Stimulated activated CD8-positive, alpha-beta memory T cell treated with anti-CD3 and anti-CD28 coated beads, Interleukin-15, amount 100 ng/mL, for 4 hours (primary cell): ENCODE measurements around the gene MAPK8IP1.

Experiments used
- DNase-seq, 2 donors: peaks; one replicate each; pipeline ENCODE4 v3.0.0-alpha.2; 2020; ENCODE audit warnings: low read depth in 2 of 2

MAPK8IP1 gene

DNA sequence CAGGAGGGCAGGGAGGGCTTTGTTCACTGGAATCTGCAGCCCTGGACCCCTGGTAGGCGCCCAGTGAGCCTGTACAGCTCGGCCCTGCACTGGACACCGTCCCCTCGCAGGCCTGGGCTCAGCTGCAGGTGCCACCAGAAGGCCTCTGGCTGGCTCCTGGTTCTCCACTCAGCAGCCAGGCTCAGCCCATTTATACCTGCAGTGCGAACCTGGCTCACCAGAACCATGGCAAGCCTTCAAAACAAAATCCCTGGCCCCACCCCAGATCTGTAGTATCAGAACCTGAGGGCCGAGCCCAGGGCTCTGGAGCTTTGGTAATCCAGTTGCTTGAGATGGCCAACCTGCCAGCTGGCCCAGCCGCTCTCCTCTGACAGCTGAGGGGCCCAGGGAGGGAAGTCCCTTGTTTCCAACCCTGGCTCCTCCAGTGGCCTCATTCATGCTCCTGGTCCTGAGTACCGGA is 22.5 kb downstream of the MAPK8IP1 start:
- DNase-seq, result no peak

DNA sequence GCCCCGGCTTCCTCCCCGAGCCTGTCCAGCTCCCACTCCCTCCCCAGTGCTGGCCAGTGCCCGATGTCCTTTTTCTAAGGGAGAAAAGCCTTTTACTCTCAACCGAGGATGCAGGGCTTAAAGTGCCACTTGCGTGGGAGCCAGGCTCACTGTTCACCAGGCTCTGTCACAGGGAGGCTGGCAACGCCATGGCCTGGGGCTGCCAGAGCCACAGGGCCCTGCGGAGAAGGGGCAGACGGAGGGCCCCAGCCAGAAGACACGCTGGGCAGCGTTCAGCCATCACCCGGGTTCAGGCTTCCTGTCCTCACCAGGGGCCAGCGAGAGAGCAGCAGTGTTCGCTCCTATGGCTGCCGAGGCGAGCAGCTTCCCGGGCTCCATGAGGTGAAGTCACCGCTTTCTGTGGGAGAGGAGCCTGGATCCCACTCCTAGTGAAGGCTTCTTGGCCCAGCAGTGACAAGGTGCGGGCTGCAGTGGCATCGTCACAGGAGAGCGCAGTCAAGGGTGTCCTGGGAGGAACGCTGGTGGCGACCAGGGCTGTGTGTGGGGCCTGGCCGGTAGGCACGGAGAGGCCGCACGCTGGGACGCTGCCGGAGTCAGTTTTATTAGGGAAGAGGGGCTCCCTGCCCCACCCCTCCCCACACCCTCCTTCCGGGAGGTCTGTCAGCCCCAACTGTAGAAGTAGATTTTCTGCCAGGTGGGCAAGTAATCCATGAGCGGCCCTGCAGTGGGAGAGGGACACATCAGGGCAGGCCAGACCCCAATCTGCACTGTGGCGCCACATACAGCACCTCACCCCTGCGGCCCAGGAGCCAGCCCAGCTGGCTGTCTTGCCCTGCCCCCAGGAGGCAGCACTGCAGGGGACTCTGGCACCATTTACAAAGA is 24.4 kb downstream of the MAPK8IP1 start:
- no peak for DNase-seq

DNA sequence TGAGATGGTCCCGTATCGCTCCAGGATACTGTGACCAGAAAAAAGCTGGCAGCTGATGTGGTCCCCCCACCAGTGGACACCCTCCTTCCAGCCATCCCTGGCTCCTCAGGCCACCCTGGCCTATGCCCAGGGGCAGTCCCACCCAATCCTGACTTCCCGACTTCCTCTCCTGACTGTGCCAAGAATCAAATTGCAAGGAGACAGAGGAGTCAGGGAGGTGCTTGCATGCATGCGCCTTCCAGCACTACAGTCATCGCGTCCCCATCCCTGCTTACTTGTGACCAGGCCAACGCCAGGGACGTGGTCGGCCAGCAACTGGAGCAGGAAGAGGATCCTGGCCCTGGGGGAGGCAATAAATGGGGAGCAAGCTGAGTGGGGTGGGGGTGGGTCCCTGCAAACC is 25.2 kb downstream of the MAPK8IP1 start:
- no peak for DNase-seq

DNA sequence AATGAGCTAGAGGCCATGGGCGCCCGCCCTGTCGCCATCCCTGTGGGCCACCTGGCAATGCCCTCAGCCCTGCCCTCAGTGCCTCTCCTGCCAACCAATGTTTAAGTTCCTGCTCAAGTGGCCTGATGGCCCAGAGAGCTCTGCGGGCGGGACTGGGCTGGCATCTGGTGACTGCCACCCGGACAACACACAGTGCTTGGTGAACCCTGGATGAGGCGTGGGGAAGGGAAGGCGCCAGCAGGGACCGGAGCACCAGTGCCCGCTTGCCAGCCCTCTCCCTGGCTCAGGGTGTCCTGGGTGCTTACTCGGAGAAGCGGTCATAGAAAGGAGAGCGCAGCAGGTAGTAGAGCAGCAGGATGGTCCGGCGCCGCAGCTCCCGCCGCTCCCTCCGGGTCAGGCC is 28.1 kb downstream of the MAPK8IP1 start:
- no peak for DNase-seq

DNA sequence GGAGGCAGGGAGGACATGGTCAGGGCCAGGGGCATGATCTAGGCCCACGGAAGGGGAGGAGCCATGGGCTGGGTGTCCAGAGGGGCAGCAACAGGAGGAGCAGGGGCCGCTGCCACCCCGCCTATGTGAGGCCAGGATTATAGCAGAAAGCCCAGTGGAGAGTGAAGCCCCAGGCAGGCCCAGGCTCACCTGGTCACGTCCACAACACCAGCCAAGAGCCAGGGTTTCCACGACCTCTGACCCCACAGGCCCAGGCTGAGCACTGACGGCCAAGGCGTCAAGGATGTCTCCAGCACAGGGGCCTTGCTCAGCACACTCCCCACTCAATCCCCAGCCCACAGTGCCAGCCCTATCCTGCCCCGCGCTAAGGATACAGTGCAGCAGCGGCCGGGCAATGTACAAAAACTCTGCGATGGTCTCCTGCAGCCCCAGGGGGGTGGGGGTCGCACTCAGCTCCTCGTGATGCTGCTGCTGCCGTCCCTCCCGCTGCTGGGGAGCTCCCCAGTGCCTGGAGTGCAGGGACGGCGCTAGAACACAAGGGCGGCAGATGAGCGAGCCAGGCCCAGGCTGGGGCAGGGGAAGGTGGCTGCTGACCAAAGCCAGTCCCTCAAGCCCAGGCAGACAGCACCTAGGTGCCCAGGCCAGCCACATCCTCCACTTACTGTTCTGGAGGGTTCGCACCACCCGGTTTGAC is 28.6 kb downstream of the MAPK8IP1 start:
- no peak for DNase-seq

DNA sequence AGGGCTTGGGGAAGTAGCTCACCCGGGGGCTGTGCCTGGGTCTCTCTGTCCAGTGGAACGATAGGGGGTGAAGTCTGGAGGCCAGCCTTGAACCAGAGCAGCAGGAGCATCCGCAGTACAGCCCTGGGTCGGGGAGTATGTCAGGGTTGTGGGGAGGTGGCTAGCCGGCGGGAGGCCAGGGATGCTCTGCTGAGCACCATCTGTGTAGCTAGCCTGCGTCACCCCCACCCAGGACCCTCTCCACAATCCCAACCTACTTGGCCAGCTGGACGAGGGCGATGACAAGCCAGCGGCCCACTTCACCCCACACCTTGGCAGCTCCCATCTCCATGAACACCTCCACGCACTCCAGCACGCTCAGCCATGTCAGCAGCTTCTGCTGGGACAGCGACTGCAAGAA is 30.0 kb downstream of the MAPK8IP1 start:
- DNase-seq, result no peak

GRCh38 chr11:45917286-45917622 is 31.8 kb downstream of the MAPK8IP1 start:
- no peak for DNase-seq

- DNase-seq, result peak; percentile 88 to 94
These were observed 32.3 kb downstream of the MAPK8IP1 start, which contains the start of gene PEX16 for GRCh38 chr11:45917623-45918330. PEX16 (minus strand) TSS chr11:45917877; CDS start chr11:45917811, 66 bp downstream.

DNA sequence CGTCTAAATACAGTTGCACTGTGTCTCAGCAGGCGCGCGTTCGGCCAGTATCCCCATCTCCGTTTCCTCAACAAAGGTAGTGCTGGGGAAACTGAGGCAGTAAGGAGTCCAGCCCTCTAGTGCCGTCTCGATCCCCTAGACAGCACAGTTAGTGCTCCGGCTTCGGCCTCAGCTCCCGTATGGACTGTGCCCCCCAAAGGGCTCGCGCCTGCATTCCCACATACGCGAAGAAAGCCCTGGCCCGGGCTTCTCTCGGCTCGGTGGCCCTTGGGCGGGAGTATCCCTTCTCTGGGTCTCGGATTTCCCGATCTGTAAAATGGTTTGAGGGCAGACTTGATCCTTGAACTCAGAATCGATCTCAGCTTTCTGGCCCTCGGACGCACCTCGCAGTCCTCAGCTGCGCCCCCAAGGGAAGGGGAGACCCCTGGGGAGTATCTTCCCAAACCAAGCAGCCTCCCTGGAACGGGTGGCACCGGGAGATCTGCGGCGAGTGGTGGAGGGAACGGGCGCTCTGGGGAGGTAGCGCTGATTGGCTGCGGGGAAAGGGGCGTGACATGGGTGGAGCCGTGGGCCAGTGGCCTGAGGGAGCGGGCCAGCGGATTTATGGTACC is 33.0 kb downstream of the MAPK8IP1 start:
- peak; percentile 12 to 32 for DNase-seq

DNA sequence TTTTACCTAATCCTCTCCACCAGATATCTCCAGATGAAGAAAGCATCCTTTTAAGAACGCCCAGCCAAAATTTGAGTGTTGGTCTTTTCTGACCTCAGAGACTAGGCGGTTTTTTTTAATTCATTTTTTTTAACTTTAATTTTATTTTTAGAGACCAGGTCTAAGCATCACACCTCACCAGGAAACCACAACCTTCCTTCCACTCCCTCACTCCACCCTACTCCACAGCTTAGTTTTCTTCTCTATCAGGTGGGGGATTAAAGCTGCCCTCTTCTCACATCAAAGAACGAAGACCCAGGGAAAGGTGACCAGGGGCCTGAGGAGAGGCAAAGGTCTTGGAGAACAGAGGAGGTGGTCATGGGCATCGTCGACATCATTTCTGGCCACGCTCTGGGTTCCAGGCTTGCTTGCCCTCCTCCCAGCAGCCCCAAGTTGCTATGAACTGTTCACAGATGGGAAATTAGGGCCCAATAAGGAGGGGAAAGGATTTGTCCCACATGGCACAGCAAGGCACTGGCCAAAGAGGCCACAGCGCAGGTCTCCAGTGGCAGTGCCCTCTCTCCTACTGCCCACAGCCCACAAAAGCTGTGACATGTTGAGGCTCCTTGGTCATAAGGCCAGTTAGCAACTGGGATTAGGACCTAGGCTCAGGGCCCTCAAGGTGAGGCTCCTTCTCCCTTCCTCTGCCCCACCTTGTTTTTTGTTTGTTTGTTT is 33.7 kb downstream of the MAPK8IP1 start:
- no peak for DNase-seq

GRCh38 chr11:45919806-45920530 is 34.5 kb downstream of the MAPK8IP1 start:
- no peak for DNase-seq

DNA sequence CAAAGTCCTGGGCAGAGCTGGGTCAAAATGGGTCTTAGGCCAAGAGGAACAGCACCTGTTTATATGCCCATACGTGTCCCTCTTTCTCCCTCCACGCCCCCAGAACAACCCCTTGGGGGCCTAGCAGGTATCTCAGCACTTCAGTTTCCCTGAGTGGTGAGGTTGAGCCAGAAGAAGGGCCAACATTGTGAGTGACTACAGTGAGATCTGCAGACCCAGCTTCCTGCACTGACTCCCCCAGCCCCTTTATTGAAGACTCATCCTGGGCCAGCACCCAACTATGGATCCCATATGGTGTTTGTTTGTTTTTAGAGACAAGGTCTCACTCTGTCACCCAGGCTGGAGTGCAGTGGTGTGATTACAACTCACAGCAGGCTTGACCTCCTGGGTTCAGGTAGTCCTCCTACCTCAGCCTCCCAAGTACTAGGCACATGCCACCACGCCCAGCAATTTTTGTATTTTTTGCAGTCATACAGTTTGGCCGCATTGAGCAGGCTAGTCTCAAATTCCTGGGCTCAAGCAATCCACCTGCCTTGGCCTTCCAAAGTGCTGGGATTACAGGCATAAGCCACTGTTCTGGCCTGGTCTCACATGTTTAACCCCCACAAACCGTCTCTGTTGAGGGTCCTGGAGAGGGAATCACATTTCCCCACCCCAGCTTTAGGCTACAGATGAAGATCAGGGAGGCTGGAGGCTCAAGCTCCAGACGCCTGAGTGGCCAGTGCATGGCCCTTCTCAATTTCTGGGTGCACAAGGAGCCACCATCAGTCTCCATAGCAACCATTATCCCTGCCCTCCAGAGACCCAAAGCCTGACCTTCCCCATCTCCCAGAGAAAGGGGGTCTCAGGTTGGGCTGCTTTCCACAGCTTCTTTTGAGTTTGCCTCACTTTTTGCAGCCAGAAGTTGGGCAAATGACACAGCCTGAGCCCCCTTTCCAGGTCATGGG is 35.4 kb downstream of the MAPK8IP1 start:
- DNase-seq, result no peak

DNA sequence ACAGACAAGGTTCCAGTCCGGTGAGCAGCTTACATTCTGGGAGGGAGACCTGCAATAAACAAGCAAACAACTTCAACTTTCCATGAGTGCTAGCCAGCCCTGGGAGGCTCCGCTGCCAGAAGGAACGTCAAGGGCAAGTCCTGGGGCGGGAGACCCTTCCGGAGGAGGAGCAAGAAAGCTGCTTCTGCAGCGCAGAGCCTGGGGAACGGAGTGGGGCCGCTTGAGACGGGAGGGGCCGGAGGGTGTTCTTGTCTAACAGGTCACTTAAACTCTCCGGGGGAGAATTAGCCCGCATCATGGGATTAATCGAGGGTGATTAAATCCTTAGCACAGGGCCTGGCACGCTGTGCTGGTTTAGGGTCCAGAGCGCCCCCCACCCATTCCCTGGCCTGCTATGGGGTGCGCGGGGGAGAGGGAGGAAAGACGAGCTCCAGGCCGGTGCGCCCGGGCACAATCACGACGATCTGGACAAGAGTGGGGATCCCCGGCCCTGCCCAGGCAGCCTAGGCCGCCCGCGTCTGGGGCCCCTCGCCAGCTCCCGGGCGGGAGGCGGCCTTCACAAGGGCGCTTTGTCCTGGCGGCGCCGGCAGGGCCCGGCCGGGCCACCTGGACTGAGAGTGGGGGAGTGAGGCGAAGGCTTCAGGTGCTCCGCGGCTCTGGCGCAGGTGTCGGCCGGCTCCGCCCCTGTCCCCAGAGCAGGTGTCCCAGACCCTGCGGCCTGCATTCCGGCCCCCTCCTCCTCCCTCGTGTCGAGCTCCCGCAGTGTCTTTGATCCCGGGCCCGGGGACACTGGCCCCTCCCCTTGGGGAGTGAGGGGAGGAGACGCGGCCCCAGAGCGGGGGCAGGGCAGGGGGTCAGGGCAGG is 36.3 kb downstream of the MAPK8IP1 start:
- DNase-seq, result no peak

- DNase-seq, result no peak
These were observed 37.1 kb downstream of the MAPK8IP1 start, which contains the start of gene LARGE2 for GRCh38 chr11:45922425-45923082. LARGE2 (plus strand) TSS chr11:45922656; CDS start chr11:45922883, 227 bp downstream.

DNA sequence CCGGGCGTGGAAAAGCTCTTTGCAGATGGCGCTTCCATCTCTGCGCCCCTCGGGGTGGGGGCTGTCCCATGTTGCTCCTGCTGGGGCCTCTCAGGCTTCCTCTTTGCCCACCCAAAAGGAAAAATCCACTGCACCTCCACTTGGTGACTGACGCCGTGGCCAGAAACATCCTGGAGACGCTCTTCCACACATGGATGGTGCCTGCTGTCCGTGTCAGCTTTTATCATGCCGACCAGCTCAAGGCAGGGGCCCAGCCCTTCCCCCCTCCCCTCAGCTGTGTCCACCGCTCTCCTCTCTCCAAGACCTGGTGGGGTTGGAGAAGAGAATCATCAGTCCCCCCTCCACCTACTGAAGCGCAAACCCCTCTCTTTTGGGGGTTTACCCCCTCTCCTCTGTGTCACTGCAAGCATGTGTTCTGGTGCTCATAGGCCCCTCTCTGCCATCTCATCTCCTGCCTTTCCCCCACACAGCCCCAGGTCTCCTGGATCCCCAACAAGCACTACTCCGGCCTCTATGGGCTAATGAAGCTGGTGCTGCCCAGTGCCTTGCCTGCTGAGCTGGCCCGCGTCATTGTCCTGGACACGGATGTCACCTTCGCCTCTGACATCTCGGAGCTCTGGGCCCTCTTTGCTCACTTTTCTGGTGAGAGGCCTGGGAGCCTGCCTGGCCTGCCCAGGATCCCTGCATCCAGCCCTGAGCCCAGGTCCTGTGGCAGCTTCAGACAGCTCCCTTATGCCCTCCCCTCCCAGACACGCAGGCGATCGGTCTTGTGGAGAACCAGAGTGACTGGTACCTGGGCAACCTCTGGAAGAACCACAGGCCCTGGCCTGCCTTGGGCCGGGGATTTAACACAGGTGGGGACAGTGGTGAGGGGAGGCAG is 38.8 kb downstream of the MAPK8IP1 start:
- DNase-seq, result no peak

DNA sequence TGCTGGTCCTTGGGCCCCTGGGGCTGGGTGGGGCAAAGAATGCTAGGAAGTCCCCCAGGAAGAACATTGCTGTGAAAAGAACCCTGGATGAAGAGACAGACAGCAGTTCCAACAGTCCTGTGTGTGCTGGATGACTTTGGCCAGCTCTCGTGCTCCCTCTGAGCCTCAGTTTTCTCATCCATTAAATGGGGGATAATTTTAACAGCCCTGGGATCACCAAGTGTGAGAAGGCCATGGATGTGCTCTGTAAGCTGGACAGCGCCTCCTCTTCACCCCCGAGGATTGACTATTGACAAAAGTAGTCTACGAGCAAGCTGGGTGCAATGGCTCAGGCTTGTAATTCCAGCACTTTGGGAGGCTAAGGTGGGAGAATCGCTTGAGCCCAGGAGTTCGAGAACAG is 39.5 kb downstream of the MAPK8IP1 start:
- no peak for DNase-seq

DNA sequence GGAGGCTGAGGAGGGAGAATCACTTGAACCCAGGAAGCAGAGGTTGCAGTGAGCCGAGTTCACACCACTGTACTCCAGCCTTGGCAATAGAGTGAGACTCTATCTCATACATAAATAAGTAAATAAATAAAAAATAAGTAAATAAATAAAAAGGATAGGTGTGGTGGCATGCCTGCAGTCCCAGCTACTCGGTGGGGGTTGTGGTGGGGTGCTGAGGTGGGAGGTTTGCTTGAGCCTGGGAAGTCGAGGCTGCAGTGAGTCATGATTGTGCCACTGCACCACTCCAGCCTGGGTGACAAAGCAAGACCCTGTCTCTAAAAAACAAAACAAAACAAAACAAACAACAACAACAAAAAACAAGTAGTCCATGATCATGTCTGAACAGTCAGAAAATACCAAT is 40.1 kb downstream of the MAPK8IP1 start:
- DNase-seq, result no peak
